ENCODE data around the gene TMEM182. TPM values are rescaled to one million over a fixed set of nuclear protein-coding genes. Genes with fewer than 3 reads are reported as not detected.

TMEM182 gene
- total RNA-seq, 1 donor from 2014 or later = not detected

DNA sequence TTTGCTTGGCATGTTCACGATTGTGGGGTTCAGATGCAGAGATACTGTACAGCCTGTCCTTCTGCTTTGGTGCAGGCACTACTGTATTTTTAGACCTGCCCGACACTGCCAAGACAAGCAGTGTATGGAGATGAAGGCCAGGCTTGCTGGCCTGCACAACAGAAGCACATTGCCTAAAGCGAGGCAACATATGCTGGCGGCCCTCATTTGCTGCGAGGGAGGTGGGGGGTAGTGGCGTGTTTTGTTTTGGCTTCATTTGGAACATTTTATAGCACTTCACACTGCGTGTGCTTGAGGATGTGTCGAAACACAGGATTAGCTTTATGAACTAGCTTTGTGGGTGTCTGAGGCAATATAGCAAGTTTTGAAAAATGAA lies 27.0 kb downstream of the TMEM182 start:
- Histone ChIP-seq H3K27ac (no peak overlapping the region), H3K4me3 (no peak overlapping the region), H3K27me3 (no peaks in the 10 kb centered on the region), H3K4me1 (no peaks in the 10 kb centered on the region), H3K9me3 (no peaks in the 10 kb centered on the region), H3K36me3 (no peaks in the 10 kb centered on the region)
- TF ChIP-seq, protein P1, sequence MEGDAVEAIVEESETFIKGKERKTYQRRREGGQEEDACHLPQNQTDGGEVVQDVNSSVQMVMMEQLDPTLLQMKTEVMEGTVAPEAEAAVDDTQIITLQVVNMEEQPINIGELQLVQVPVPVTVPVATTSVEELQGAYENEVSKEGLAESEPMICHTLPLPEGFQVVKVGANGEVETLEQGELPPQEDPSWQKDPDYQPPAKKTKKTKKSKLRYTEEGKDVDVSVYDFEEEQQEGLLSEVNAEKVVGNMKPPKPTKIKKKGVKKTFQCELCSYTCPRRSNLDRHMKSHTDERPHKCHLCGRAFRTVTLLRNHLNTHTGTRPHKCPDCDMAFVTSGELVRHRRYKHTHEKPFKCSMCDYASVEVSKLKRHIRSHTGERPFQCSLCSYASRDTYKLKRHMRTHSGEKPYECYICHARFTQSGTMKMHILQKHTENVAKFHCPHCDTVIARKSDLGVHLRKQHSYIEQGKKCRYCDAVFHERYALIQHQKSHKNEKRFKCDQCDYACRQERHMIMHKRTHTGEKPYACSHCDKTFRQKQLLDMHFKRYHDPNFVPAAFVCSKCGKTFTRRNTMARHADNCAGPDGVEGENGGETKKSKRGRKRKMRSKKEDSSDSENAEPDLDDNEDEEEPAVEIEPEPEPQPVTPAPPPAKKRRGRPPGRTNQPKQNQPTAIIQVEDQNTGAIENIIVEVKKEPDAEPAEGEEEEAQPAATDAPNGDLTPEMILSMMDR (IDR thresholded peaks at IDR 0.05) = no peak
- intact Hi-C loops (cut with DNase I) = no loop called here
- no peak for DNase-seq (ENCODE audit: low spot score in 2 of 2)

DNA sequence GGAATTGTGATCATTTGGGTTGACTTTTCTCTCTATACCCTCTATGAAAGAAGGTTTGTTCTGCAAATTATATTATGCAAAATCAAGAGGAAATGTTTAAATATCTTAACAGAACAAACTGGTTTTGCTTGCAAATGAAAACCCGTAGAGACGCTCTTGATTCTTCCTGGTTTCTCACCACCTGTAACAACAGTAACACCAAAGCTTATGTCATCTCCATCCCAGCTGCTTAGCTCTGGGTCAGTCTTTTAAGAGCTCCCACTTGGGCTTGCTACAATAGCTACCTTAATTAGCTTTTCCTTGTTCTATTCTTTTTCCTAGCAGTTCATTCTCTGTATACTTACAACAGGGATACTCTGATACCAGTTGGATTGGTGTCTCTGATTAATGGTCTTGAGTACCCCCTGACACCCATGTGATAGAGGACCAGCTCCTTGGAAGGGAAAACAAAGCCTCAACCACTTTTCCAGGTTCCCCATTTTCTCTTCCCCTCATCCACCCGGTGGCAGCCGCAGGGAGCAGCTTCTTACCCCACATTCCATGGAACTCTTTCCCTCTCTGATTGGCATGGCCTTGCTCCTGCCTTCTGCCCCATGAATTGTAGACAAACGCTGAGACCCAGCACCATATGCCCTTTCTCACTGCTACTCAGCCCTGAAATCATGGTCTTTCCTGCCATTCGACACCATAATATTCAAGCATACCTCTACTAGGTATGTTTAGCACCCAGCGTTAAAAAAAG lies 27.7 kb downstream of the TMEM182 start:
- Histone ChIP-seq H3K4me1 (no peaks in the 10 kb centered on the region), H3K9me3 (no peaks in the 10 kb centered on the region), H3K36me3 (no peaks in the 10 kb centered on the region), H3K27ac (no peak overlapping the region), H3K27me3 (no peaks in the 10 kb centered on the region), H3K4me3 (no peak overlapping the region)
- intact Hi-C loops (cut with DNase I) = no loop called here
- DNase-seq (ENCODE audit: low spot score in 2 of 2) = no peak
- TF ChIP-seq, protein P1 (IDR thresholded peaks at IDR 0.05) = no peak

DNA sequence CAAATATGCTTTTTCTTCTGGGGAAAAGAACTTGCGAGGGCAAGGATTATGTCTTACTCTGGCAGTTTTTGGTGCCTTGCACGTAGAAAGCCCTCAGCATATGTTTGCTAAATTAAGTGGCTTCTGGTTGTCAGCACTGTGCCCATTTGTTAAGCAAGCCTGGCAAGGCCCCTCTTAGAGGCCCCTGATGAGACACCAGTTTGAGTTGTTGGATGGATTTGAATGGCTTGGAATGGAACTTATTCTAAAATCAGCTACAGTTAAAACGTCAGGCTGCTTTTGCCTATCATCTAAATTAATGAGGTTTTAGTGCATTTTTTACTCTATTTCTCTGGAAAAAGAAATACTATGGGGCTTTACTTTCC lies 28.2 kb downstream of the TMEM182 start:
- TF ChIP-seq, protein P1 (IDR thresholded peaks at IDR 0.05) = no peak
- intact Hi-C loops (cut with DNase I) = no loop called here

DNA sequence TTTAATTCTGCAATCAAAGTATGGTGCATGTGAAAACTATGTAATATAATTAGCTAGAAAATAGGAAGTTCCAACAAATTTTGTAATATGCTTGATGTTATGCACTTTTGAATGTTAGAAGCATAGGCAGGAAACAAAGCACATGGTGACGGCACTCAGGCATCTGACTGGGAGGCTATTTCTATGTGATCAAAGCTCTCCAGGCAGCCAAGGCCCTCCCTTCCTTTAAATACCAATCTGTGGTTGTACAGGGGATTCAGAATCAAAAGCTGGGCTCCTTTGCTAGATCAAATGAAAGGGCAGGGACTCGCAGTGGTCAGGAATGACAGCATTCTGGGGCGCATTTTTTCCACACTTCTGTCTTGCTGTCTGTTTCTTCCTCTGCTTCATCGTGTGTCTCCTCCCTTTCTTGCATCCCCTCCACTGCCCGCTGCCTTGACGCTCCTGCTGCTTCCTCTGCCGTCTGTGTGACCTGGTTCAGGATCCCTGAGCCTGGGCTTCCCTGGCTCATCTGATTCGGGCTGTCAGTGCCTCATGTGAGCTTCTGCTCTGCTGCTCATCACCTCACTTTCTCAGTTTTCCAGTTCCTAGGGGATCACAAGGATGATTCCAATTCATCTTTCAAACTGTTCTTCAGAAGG lies 30.9 kb downstream of the TMEM182 start:
- DNase-seq (ENCODE audit: low spot score in 2 of 2) = no peak
- no peak overlapping the region for H3K27ac ChIP-seq
- TF ChIP-seq, protein P1 (IDR thresholded peaks at IDR 0.05) = no peak
- intact Hi-C loops (cut with DNase I) = no loop called here
- H3K4me1 ChIP-seq = no peaks in the 10 kb centered on the region
- no peak overlapping the region for H3K4me3 ChIP-seq
- H3K9me3 ChIP-seq = no peaks in the 10 kb centered on the region
- no peaks in the 10 kb centered on the region for H3K27me3 ChIP-seq
- H3K36me3 ChIP-seq = no peaks in the 10 kb centered on the region

More for the DNA sequence above, 28.2 kb downstream of the TMEM182 start:
- Histone ChIP-seq H3K9me3 (no peaks in the 10 kb centered on the region), H3K27me3 (no peaks in the 10 kb centered on the region), H3K4me1 (no peaks in the 10 kb centered on the region), H3K4me3 (no peak overlapping the region), H3K36me3 (no peaks in the 10 kb centered on the region), H3K27ac (no peak overlapping the region)
- no peak for DNase-seq (ENCODE audit: low spot score in 2 of 2)

DNA sequence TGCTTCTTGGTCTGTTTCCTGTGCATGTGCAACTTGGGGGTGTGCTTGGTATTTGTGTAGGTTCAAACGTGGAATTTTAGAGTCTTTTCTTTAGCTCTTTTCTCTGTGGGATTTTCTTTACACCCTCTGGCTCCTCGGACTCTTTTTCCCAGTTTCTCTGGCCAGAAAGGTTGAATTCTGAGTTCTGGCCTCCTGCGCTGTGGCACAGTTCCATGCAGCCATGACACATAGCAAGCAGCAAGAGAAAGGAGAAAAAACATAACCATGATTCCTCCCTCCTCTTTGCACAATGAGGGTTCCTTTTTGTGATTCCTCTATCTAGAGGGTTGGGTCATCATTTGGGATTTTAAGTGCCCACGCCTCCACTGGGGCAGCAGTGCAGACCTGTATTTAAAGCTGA lies 33.8 kb downstream of the TMEM182 start:
- Histone ChIP-seq H3K27me3 (no peaks in the 10 kb centered on the region), H3K27ac (no peak overlapping the region), H3K36me3 (peaks cover 0 to 4% of the 10 kb centered on the region in 2 donors), H3K4me1 (no peaks in the 10 kb centered on the region), H3K9me3 (peaks cover 0 to 4% of the 10 kb centered on the region in 2 donors), H3K4me3 (no peak overlapping the region)
- TF ChIP-seq, protein P1 (IDR thresholded peaks at IDR 0.05) = no peak
- no peak for DNase-seq (ENCODE audit: low spot score in 2 of 2)
- intact Hi-C loops (cut with DNase I) = no loop called here
